Right forelimb (tissue), 1 donor: ENCODE results near the gene SERF2.
A peak's percentile ranks its signal among the peaks of the same experiment; 100 is the strongest.
"Not testable (repeated sequence)": the region's sequence is repeated elsewhere in the genome, so short reads cannot be mapped to it uniquely, and the experiment has no call there.

Source experiments
- DNase-seq: peaks from one replicate; pipeline ENCODE4 v3.0.0-alpha.2; 2018

The SERF2 gene

DNA sequence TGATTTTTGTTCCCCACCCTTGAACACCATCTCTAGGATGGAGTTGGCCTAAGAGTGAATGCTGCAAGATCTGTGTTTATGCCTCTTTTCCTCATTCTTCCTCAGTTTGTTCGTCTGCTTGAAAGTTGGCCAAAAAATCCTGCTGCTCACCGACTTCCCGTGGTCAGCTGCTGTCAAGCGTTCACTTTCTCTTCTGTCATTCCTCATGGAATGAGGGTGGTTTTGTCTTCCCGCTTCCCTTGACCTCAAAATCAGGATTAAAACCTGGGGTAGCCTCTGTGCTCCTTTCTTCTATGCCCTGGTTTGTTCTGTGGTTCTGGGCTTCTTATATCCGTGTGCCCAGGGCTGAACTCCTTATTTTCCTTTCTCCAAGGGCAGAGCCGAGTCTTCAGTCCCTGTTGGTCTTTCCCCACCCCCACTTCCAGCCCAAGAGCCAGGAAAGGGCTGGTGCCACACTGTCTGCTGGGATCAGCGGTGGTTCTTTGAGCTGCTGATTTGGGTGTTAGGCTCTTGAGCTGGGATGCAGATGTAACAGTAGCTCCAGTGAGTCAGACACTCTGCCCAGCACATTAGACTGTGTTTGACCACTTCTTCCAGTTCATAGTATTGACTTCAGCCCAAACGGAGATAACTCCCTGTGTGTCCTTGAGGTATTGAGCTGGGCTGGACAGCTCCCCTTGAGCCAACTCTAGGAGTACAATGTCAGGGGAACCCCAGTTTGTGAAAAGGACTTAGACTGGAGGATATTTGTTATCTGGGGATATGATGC lies 2.3 kb downstream of the SERF2 start:
- DNase-seq, result no peak

DNA sequence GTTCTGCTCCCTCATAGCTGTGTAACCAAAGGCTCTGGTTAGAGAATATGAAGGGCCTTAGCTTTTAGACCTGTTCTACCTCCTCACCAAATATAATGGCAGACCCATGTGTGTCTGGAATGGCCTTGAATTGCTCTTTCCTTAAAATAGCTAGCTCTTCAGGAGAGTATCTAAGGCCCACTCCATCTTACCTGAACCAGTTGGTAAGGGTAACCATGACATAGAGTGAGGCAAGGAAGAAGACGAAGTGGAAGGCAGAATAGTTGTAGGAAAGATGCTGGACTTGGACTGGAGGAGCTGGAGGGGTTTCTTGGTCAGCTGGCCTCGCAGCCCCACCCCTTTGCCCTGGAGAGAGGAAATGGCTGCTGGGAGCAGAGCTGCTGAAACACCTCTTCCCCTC lies 3.1 kb downstream of the SERF2 start:
- DNase-seq, result no peak

DNA sequence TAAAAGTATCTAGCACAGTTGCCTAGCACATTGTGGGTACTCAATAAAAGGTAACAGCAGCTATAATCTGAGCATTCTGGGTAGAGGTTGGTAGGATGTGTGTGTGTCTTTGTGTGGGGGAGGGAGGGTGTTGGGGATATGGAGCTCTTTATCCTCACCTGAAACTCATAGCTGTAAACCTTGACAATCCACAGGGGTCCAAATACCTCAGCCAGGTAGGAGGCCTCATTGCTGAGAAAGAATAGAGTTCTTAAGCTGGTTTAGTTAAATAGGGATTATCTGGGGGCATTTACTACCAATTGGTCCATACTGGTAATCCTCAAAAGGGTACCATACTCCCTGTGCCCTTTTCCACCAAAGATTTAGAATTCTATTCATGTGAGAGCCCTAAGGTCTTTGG lies 3.9 kb downstream of the SERF2 start:
- no peak for DNase-seq

DNA sequence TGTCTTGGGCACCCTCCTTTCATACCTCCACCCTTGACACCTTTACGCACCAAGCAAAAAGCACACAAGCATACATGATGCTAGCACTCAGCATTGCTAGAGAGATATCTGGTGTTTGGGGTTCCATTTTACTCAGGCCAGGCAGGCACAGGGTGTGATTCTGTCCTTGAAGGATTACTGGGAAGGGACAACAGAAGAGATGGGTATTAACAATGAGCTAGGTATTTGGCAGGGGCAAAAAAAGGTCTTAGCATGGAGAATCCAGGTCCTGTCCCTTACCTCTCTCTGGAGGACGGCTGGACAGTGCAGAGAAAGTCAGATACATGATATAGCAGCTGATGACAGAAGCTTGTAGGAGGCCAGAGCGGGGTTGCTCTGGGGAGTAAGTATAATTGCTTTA lies 4.4 kb downstream of the SERF2 start:
- no peak for DNase-seq

DNA sequence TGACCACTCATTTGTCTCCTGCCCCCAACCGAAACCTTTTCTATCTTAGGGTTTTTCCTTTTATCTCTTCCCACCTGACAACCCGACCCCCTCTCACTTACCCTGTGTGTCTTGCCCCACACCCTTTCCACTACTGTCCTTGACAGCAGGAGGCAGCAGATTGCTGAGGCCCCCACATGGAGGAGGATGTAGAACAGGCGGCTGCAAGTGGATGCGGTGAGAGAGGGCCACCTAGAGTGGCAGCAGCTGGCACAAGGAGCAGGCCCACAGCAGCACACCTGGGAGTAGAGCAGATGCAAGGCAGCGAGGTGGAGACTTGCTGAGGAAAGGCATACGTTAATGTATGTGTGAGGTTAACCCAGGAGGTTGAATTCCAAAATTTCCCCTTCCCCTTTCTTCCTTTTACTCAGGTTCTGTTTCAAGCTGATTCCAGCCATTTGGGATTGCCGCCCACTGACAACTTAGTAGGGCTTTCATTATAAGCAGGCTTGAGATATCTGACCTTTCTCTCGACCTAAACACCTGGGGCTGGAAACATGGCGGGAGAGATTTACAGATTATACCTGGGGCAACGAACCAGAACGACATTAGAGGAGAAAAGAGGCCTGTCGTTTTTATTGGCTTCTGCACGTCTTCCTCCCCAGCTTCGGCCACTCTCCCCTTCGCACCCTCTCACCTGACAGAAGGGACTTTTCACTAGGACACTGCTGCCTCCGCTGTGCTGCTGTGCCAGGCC lies 7.3 kb downstream of the SERF2 start:
- DNase-seq, result no peak

DNA sequence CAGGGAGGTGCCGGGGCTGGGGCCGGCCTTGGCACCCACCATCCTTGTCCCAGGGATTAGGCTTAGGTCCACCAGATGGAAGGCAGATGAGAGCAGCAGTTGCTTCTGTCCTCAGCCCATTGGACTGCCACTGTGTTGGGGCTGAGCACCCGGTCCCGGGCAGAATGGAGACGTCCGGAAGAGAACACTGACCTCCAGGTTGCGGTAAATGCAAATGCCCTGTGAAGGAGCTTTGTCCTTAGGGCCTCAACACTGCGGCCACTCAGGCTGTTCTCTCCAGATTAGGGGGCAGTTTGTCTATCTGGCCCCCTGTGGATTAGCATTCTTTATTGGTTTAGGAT lies 7.8 kb downstream of the SERF2 start, which contains the start of gene SERINC4:
TSS of gene SERINC4 (minus strand) at position 276 of the 341 bp plus-strand sequence. CDS start at position 42, 234 bp downstream.
- DNase-seq, result no peak

DNA sequence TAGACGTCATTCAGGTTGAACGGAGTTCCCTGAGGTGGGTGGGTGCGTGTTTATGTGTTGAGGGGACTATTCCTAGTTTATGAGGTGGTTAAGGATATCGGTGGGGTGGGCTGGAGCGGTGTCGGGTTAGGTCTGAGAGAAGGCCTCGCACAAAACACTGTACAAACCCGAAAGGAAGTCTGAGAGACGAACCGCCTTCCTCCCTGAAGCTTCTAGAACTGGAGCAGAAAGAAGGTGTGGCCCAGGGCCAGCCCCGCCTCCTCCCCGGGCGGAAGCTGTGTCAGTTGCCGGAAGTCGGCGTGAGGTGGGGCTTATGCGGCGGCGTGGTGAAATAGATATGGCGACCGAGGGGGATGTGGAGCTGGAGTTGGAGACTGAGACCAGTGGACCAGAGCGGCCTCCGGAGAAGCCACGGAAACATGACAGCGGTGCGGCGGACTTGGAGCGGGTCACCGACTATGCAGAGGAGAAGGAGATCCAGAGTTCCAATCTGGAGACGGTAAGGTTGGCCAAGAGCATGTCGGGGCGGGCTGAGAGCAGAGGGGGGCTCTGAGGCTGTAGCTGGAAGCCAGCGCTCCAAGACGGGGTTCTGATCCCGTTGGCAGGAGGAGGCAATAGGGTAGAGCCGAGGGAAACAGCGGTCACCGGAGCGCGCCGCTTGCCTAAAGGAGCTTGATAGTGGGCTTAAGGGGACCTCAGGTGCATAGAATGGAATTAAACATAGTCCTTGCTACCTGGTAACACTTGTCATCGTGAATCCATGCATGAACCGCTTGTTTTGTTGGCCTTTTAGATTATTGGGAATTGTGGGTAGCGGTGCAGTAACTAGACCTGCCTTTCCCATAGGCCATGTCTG lies 8.4 kb downstream of the SERF2 start, which contains the start of gene HYPK:
TSS of gene HYPK (plus strand) at position 314 of the 856 bp plus-strand sequence. CDS start at position 338, 24 bp downstream.
- peak; percentile 95 for DNase-seq

DNA sequence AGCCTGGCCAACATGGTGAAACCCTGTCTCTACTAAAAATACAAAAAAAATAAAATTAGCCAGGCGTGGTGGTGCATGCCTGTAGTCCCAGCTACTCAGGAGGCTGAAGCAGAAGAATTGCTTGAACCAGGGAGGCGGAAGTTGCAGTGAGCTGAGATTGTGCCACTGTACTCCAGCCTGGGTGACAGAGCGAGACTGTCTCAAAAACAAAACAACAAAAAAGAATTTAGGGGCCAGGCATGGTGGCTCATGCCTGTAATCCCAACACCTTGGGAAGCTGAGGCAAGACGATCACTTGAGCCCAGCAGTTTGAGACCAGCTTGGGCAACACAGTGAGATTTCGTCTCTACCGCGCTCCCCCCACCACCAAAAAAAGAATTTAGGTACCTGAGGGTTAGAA lies 10.6 kb downstream of the SERF2 start:
- DNase-seq, result not testable (repeated sequence)

DNA sequence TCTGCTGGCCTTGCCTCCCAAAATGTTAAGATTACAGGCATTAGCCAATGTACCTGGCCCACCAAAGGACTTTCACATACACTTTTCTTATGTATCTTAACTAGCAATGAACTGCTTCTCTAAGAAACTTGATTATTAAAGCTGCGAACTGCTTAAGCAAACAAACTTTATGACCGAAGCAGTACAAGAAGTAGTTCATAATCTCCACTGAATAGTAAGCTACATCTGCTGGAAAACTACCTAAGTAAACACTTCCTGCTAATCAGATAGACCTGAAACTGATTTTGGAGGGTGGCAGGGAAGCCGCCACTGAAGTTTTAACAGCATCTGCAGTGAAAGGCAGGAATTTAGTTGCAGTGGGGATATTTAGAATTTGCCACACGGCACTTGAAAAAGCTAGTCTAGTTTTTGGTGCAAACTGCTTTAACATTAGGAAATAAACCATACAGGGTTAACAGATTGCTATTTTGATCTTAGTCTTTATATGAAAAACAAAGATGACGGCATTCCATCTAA lies 16.4 kb downstream of the SERF2 start:
- no peak for DNase-seq

DNA sequence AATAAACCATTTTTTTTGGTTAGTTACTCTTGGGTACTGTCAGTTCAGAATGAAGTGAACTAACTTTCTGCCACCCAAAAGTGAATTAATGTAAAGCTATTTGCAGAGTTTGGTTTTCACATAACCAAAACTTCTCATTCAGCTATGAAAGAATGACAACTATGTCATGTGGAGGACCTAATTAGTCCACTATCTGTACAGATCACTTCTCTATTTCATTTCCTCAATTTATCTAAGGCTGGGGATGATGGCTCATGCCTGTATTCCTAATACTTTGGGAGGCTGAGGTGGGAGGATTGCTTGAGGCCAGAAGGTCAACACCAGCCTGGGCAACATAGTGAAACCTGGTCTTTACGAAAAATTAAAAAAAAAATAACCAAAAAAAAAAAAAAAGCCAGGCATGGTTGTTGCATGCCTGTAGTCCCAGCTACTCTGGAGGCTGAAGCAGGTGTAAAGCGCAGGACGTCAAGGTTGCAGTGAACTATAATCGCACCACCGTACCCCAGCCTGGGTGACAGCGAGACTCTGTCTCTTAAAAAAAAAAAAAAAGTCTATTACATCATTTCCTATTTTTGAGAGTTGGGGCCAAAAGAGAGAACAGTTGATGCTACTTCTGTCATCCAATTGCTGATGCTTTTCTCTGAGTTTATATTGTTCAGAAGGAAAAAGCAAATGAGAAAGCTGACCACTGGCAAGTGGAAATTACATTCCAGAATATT lies 17.0 kb downstream of the SERF2 start:
- DNase-seq, result no peak

DNA sequence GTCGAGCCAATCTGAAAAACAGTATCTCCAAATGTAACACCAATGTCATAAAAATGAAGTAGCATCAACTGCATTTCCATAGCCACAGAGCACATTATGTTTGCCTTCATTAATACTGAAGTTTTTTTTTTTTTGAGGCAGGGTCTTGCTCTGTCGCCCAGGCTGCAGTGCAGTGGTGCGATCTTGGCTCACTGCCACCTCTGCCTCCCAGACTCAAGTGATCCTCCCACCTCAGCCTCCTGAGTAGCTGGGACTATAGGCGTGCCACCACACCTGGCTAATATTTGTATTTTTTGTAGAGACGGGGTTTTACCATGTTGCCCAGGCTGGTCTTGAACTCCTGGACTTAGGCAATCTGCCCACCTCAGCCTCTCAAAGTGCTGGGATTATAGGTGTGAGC lies 22.9 kb downstream of the SERF2 start:
- DNase-seq, result not testable (repeated sequence)

DNA sequence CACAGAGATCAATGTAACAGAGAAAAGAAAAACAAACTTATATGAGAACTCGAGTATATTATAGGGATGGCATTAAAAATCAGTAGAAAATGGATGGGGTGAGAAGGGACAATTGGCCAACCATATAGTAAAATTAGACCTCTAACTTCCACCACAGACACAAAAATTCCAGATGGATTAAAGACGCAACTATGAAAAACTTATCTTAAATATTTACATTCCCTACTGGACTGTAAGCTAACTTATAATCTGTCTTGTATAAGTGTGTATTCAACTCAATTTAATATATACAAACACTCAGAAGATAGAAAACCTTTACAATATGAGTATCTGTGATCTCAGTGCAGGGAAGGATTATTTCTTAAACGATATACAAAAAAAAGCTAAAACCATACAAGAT lies 29.4 kb downstream of the SERF2 start:
- DNase-seq, result no peak

DNA sequence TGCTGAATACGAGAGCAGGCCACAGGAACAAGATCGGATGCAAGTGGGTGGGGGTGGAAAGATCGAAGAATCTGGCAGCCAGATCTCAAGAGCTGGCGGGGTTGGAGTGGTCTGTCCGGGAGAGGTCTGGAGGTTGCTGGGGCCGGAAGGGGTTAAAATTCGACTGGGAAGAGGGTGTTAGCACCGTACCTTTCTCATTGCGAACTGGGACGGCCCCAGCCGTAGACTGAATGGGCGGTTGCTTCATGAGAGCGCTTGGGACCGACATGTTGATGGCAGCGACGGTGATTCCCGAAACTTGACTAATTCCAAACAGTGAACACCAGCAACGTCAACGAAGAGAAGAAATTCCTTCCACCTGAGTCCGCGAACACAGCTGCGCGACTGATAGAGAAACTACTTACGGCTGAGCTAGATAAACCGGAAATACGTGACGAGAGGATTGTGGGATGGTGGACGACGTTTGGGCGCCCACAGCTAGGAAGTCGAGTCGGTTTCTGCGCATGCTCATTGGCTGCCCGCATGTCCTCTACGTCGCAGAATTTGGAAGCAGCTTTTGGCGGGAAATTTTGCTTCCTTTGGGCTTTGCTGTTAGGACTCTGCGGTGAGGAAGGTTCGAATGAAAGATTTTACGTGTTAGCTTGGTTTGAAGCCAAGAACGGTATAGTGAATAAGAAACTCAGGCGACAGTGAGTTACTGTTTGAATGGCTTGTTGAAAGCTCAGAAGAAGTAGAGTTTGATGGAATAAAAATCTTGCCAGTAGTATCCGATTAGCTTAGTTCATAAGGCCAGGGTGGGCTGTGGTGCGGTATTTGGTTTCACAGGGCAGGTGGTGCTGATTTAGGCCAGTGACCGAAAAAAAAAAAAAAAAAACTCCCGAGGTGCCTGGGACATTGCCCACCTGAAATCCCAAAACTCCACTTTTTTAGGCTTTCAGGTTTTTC lies 32.5 kb downstream of the SERF2 start, which contains the start of gene MFAP1:
TSS of gene MFAP1 (minus strand) at position 389 of the 945 bp plus-strand sequence. CDS start at position 268, 121 bp downstream.
- peak; percentile 91 for DNase-seq

DNA sequence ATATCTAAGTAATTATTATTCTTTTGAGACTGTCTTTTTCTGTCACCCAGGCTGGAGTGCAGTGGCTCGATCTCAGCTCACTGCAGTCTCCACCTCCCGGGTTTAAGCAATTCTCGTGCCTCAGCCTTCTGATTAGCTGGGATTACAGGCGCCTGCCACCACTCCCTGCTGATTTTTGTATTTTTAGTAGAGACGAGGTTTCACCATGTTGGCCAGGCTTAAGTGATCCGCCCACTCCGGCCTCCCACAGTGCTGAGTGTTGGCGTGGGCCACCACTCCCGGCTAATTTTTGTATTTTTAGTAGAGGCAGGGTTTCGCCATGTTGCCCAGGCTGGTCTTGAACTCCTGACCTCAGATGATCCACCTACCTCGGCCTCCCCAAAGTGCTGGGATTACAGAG lies 33.2 kb downstream of the SERF2 start:
- DNase-seq, result not testable (repeated sequence)

DNA sequence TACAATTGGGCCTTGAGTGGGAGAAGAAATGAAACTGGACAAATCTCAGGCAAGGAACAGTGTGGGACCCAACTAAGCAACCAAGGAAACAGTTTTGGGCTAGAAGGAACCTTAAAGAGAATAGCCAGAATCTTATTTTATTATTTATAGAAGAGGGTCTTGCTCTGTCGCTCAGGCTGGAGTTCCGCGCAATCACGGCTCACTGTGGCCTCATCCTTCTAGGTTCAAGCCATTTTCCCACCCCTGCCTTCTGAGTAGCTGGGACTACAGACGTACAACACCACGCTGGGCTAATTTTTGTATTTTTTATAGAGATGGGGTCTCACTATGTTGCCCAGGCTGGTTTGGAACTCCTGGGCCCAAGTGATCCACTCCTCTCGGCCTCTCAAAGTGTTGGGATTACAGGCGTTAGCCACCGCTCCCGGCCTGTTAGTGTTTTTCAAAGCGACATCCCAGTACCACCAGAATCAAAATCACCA lies 33.9 kb downstream of the SERF2 start:
- no peak for DNase-seq

DNA sequence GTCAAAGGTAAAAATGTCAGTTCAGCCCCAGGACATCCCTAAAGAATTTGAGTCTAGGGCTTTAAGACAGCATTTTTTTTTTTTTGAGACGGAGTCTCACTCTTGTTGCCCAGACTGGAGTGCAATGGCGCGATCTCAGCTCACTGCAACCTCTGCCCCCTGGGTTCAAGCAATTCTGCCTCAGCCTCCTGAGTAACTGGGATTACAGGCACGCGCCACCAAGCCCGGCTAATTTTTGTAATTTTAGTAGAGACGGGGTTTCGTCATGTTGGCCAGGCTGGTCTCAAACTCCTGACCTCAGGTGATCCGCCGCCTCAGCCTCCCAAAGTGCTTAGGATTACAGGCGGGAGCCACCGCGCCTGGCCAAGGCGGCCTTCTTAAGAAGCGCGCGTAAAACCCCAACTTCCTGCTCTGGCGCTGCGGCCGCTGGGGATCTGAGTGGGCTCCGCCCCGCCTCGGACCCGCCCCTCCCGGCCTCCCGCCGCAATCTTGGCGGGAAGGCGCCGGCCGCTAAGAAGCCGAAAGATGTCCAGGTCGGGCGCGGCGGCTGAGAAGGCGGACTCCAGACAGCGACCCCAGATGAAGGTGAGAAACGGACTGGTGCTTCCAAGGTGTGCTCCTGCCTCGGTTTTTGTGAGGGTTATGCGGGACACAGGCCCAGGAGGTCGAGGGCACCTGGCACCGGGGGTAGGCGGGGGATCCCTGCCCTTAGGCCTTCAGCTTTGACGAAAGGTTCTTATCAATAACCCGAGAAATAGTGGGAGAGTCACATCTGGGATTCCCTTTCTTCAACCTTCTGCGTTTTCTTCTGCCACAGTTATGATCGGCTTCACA lies 34.6 kb downstream of the SERF2 start, which contains the start of gene WDR76:
TSS of gene WDR76 (plus strand) at position 495 of the 834 bp plus-strand sequence. CDS start at position 526, 31 bp downstream.
- DNase-seq, result peak; percentile 86

DNA sequence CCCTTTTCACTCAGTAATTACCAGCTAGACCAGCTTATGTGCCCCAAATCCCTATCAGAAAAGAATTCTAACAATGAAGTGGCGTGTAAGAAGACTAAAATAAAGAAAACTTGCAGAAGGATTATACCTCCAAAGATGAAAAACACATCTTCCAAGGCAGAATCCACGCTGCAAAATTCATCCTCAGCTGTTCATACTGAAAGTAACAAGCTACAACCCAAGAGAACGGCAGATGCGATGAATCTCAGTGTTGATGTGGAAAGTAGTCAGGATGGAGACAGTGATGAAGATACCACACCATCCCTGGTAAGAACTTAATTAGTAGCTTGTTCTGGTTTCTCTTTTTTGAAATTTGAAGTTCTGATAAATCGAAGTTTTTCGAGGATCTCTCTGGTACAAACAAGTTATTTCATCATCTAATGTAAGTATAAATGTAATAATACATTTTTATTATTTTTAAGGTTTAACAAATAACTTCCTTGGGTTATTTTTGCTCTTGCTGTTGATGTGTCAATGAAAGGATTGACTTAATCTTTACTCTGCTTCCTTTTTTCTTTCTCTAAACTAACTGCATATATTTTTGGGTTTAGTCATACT lies 36.0 kb downstream of the SERF2 start:
- DNase-seq, result no peak

DNA sequence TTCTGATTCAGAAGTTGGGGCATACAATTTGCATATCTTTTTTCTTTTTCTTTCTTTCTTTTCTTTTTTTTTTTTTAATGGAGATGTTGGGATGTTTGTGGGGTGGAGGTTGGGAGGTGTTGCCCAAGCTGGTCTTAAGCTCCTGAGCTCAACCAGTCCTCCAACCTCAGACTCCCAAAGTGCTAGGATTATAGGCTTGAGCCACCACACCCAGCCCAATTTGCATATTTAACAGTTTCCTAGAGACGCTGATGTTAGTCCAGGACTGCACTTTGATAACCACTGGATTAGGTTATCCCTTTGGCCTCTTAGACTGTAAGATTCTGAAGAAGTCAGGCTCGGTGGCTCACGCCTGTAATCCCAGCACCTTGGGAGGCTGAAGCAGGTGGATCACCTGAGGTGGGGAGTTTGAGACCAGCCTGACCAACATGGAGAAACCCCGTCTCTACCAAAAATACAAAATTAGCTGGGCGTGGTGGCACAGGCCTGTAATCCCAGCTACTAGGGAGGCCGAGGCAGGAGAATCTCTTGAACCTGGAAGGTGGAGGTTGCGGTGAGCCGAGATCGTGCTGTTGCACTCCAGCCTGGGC lies 37.9 kb downstream of the SERF2 start:
- not testable (repeated sequence) for DNase-seq
